HG03045 (cell line): ENCODE measurements around the gene NKD1.

Experiments
- ATAC-seq: cut with Tn5 transposase; IDR thresholded peaks from one replicate; pipeline ENCODE4 v1.9.1; 2021; ENCODE audit warnings: mild to moderate bottlenecking, moderate library complexity; ENCODE audit not compliant: unreplicated experiment

The NKD1 gene

GRCh38 chr16:50690177-50690576, 142.0 kb downstream of the NKD1 start:
- ATAC-seq: no peak

- no peak for ATAC-seq
Observed at GRCh38 chr16:50692644-50692998, 144.4 kb downstream of the NKD1 start.

- no peak for ATAC-seq
Observed at GRCh38 chr16:50692999-50693781, 145.0 kb downstream of the NKD1 start, which contains the start of gene NOD2. Gene NOD2, plus strand, starts transcription at chr16:50693606. Its CDS starts 5,890 bp downstream, at chr16:50699496.

GRCh38 chr16:50694206-50694605, 146.0 kb downstream of the NKD1 start:
- no peak for ATAC-seq

GRCh38 chr16:50695017-50696000, 147.1 kb downstream of the NKD1 start:
- no peak for ATAC-seq

GRCh38 chr16:50696126-50696525, 147.9 kb downstream of the NKD1 start:
- no peak for ATAC-seq

- ATAC-seq: peak; percentile 61
Observed at GRCh38 chr16:50696575-50697420, 148.6 kb downstream of the NKD1 start.

GRCh38 chr16:50697421-50697715, 149.2 kb downstream of the NKD1 start:
- no peak for ATAC-seq

- ATAC-seq: peak; percentile 41
Observed at GRCh38 chr16:50697881-50698767, 149.9 kb downstream of the NKD1 start.
